GM23248 (cell line): ENCODE results near the gene PRICKLE3.
"Not testable (repeated sequence)": the region's sequence is repeated elsewhere in the genome, so short reads cannot be mapped to it uniquely, and the experiment has no call there.

ENCODE experiments used
- EZH2 ChIP-seq: fragments of 200-600 bp; sonication (generic); IDR thresholded peaks from 2 replicates; pipeline ENCODE4 v1.6.1; 2018; ENCODE audit warnings: antibody characterized with exemption, mild to moderate bottlenecking; ENCODE audit not compliant: insufficient read depth, poor library complexity, severe bottlenecking
- EZH2phosphoT487 ChIP-seq: fragments of 200-600 bp; sonication (generic); IDR thresholded peaks from 2 replicates; pipeline ENCODE4 v1.6.1; 2018; ENCODE audit warnings: antibody characterized with exemption, moderate library complexity, mild to moderate bottlenecking, low read depth; ENCODE audit not compliant: insufficient read depth

DNA sequence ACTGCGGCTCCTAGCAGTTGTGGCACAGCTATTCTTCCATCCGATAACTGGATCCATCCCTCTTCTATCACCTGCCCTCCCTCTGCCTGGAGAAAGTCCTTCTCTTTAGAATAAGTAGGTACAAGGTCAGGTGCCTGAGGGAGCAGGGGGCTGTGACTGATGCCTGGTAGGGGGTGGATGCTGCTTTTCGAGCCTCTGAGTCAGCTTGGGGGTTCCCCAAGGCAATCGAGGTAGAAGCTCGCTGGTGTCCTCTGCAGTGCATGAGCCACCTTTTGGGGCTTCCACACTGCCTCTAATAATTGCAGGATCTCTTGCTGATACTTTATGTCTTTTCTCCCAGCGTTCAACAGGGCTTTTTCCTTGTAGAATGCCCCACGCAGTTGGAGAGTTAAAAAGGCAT lies 43.0 kb downstream of the PRICKLE3 start:
- not testable (repeated sequence) for TF ChIP-seq EZH2phosphoT487, EZH2
